ENCODE data around the gene PRCD.

Gene PRCD, protein sequence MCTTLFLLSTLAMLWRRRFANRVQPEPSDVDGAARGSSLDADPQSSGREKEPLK

GRCh38 chr17:76539631-76540271 lies at the start of gene PRCD:
PRCD (plus strand) TSS chr17:76540044; CDS start chr17:76540142, 98 bp downstream.
- DNase-seq (ENCODE audit: low read depth, low spot score): no peak

DNA sequence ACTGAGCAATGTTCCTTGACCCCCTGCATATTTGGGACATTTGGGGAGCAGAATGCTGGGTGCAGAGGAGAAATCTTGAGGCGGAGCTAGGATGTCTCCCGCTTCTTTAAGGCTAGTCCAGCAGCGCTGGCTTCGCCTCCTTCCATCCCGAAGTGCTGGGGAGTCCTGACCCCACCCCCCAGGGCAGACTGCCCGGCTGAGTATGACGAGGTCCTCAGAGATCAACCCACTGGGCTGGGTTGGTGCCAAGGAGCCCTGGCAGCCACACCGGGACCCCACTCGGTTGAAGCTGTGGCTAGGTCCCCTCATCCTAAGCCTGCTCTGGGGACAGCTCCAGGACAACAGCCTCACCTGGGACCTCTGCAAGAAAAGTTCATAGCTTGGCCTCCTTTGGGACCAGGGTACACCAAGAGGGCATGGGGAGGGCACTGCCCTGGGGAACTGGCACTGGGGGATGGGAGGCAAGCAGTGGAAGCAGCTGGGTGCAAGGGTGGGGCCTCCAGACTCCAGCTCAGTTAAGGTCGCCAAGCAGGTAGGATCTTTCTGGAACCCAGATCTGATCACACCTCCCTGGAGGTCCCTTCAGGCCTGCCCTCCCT lies 49.6 kb upstream of the PRCD start:
- no peak for DNase-seq (ENCODE audit: low read depth, low spot score)

DNA sequence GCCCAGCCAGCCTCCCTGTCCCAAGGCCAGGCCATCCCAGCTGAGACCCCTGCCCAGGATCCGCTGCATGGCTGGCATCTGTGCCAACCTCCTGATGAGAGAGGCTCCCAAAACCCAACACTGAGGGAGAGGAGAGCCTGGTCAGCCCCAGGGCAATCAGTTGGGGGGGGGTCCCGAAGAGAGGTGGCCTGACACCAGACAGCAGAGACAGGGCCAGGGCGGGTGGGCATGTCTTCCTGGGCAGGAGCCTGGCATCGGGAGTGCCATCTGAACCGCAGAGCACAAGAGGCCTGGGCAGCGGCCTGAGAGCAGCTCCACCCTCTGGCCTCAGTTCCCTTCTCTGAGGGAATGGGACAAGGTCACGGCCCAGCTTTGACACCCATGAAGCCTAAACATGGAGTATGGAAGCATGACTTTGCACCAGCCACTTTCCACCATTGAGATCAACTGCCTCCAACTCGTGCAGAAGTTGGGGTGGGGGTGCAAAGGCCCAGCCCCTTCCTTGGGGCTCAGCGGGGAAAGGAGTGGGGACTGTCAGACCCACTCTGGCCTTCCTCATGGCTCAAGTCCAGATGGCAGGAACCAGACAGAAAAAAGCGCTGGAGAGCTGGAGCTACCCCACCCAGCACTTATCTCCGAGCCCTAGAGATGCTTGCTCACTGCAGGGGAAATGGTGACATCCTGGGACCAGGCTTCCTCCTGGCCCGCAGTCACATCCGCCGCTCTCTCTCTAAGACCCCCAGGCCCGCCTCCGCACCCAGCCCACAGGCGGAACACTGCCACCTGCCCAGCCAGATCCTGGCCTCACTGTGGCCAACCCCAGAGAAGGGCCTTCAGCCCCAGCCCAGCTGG lies 48.3 kb upstream of the PRCD start:
- no peak for DNase-seq (ENCODE audit: low read depth, low spot score)

DNA sequence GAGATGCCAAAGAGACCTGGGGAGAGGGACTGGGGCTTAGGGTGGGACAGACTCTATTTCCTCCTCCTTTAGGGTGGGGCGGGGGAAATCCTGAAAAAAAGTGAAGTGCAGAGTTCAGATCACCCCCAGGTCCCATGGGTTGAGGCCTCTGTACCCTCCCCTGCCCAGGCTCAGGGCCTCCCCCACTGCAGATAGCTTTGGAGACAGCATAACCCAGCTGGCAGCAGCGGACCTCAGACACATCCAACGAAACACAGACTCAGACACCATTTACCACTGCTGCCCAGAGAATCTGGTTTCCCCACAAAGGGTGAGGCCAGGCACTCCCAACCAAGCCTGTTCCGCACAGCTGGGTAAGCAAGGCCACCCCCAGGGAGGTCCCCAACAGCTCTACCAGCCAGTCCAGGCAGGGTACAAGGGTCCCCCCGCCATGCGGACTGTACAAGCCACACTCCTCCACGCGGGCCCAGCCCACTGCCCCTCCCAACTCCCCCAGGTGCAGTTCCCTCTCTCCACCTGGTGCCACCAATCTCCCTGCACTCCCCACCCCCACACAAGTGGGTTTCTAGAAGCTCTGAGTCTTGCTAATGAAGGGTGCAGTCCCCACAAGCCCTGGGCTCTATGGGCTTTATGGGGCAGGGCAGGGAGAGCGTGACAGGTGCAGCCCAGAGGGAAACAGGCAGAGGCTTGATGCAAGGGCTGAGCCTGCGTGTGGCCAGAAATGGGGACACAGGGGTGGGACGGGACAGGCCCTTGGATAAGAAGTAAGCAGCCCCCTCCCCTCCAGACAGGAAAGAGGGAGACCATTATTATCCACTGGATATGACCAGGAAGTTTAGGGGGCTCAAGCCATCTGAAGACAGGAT lies 47.5 kb upstream of the PRCD start:
- no peak for DNase-seq (ENCODE audit: low read depth, low spot score)

- no peak for DNase-seq (ENCODE audit: low read depth, low spot score)
These were observed 46.8 kb upstream of the PRCD start for GRCh38 chr17:76492989-76493501.

GRCh38 chr17:76493505-76494167 lies 46.2 kb upstream of the PRCD start:
- DNase-seq (ENCODE audit: low read depth, low spot score): no peak

GRCh38 chr17:76495663-76496400 lies 44.0 kb upstream of the PRCD start:
- DNase-seq (ENCODE audit: low read depth, low spot score): no peak

GRCh38 chr17:76496464-76496863 lies 43.4 kb upstream of the PRCD start:
- DNase-seq (ENCODE audit: low read depth, low spot score): no peak

GRCh38 chr17:76497699-76497978 lies 42.2 kb upstream of the PRCD start:
- DNase-seq (ENCODE audit: low read depth, low spot score): no peak

DNA sequence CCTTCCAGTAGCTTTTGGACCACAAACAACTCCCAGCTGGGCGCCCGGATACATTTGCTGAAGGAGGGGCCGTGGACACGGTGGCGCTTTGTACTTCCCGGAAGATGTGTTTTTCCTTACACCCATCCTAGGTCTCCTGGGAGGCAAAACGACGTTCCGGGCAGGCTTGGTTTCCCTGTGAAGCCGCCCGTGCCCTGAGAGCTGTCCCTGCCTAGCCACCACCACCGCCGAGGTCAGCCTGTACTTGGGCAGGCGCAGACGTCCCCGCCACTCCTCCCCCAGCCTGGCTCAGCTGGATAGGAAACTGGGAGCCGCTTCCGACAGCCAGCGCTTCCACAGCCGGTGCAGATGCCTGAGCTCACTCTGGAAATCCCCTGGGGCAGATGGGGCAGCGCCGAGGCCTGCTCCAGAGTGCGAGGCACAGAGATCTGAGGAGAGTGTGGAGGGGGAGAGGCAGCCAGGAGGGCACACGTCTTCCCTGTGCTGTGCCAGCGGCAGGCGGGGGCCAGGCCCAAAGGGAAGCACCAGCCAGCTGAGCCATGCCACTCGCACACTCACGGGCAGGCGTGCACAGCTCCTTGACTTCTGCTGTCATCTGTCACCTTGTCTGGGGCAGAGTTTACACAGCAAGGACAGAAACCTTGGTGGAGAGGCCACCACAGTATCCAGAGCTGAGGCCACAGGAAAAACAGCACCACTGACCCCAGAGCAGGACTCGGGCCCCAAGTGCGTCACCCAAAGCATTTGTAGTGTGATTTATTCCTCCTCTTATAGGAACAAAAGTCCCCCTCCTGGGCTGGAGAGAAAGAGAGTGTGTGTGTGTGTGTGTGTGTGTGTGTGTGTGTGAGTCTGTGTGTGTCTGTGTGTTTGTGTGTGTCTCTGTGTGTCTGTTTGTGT lies 41.6 kb upstream of the PRCD start:
- no peak for DNase-seq (ENCODE audit: low read depth, low spot score)

- no peak for DNase-seq (ENCODE audit: low read depth, low spot score)
These were observed 41.0 kb upstream of the PRCD start for GRCh38 chr17:76498876-76499251.

DNA sequence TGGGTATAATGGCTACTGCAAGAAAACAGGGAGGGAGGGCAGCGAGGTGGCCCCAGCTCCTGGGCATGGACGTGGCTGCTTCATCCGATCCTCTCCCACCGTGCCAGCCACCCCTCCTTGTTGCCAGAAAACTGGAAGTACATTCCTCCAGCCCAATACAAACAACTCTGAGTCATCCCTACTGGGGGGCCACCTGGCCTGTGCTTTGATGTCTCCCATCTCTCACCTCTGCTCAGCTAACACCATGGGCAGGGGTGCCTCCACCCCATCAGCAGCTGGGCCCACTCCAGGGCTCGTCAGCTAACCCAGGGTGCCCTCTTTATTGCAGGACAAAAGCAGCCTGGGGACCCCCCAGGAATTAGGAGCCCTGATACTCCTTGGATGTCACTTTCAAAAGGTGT lies 40.6 kb upstream of the PRCD start:
- DNase-seq (ENCODE audit: low read depth, low spot score): no peak

DNA sequence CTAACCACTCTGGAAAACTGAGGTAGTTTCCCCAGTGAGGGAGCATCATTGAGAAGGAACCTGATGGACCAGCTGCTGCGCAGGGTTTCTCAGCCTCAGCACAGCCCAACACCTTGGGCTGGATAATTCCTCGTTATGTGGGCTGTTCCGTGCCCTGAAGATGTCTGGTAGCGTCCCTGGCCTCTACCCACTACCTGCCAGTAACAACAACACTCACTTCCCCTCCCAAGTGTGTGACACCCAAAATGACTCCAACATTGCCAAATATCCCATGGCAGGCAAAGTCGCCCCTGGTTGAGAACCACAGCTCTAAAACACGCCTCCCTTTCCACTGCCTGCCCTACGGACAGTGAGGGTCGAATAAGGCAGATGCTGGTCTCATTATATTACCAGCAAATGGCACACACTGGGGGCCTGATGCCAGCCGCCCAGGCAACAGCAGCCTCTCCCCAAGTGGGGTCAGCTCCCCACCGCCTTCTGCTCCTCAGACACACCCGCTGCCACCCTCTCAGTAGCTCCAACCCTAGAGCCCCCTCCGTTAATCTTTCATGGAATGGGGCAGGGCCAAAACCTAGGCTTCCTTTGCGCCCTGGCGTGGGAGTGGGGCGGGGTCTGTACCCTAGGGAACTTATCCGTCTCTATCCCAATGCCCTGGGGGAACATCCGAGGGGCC lies 39.6 kb upstream of the PRCD start:
- DNase-seq (ENCODE audit: low read depth, low spot score): no peak

GRCh38 chr17:76500747-76501017 lies 39.2 kb upstream of the PRCD start:
- DNase-seq (ENCODE audit: low read depth, low spot score): no peak

- peak; percentile 88 for DNase-seq (ENCODE audit: low read depth, low spot score)
These were observed 38.6 kb upstream of the PRCD start, which contains the start of gene RHBDF2 for GRCh38 chr17:76501018-76501826. RHBDF2 (minus strand) TSS chr17:76501423; CDS start chr17:76481524, 19,899 bp downstream.

DNA sequence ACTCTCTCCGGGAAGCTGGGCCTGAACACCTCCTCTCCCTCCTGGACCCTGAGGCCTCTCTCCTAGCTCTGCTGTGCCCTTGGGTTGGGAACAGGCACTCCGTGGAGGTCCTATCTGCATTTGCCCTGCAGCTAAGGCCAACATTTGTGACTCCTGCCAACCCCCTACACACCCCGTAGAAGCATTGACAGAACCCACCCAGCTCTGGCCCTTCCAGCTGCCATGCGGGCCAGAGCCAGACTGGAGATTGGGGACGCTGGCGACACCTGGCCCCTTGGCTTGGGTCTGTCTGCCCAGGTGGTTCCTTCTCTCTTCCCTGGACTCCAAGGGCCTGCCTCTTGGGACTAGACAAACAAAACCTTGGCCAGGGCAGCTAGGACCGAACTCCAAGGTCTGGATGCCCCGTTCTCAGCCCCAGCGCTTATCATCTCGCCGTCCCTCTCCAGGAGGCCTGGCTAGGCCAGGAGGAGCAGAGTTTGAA lies 38.0 kb upstream of the PRCD start:
- no peak for DNase-seq (ENCODE audit: low read depth, low spot score)

- no peak for DNase-seq (ENCODE audit: low read depth, low spot score)
These were observed 37.3 kb upstream of the PRCD start for GRCh38 chr17:76502341-76503211.

Measured in activated CD4-positive, CD25-positive, alpha-beta regulatory T cell treated with anti-CD3 and anti-CD28 coated beads, Interleukin-2, amount 50 U/mL, for 16 hours (primary cell).